Skin epidermis (tissue), 12 donors: ENCODE results near the gene OR2T5.
"Not testable (repeated sequence)": the region's sequence is repeated elsewhere in the genome, so short reads cannot be mapped to it uniquely, and the experiment has no call there.

Source experiments
- H3K27ac ChIP-seq, 21 experiments: fragments of 200-600 bp; sonication (generic) in 11 of 21; one replicate each; pipeline ENCODE4 v1.5.0; 2020; ENCODE audit warnings: mild to moderate bottlenecking in 3 of 21, inconsistent platforms in 2 of 21, moderate library complexity in 2 of 21
- H3K4me3 ChIP-seq, 7 experiments: fragments of 200-600 bp; sonication (generic) in 2 of 7; one replicate each; pipeline ENCODE4 v1.5.0; 2020; ENCODE audit warnings: inconsistent platforms in 2 of 7, mild to moderate bottlenecking in 2 of 7, moderate library complexity in 1 of 7

OR2T5 gene, protein sequence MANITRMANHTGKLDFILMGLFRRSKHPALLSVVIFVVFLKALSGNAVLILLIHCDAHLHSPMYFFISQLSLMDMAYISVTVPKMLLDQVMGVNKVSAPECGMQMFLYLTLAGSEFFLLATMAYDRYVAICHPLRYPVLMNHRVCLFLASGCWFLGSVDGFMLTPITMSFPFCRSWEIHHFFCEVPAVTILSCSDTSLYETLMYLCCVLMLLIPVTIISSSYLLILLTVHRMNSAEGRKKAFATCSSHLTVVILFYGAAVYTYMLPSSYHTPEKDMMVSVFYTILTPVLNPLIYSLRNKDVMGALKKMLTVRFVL

DNA sequence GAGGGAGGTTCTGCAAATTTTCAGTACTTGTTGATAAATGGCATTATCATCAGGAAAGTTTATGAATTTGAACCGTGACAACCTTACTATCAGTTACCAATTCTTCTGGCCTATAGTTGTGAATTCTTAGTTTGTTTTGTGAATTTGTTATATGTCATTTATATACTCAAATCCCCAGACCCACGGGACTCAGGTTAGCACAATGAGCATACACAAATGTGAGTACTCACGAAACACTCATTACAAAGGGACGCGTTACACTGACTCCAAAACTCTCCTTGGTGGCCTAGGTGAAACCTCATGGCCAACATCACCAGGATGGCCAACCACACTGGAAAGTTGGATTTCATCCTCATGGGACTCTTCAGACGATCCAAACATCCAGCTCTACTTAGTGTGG, at the start of gene OR2T5:
Gene OR2T5, plus strand, starts transcription at position 301 of the 400 bp plus-strand sequence. Its CDS starts 0 bp downstream, at position 301.
- H3K27ac ChIP-seq, H3K4me3 ChIP-seq: not testable (repeated sequence)

DNA sequence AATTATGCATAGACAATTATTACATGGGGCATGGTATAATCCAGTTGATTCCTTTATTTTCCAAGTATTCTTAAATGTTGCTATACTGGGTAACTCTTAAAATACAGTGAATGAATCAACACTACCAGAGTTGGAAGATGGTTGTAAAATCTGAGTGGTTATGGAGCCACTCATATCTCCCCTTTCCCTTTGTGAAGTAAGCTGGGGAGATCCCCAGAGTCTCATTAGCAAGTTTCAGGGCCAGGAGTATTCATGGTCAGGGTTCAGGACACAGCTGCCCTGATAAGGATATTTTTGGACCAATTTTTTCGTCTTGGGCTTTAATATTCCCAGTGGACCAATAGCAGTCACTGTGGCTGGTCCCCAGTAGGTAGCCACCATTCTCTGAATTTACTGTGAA, 49.7 kb upstream of the OR2T5 start:
- not testable (repeated sequence) for H3K4me3 ChIP-seq, H3K27ac ChIP-seq

DNA sequence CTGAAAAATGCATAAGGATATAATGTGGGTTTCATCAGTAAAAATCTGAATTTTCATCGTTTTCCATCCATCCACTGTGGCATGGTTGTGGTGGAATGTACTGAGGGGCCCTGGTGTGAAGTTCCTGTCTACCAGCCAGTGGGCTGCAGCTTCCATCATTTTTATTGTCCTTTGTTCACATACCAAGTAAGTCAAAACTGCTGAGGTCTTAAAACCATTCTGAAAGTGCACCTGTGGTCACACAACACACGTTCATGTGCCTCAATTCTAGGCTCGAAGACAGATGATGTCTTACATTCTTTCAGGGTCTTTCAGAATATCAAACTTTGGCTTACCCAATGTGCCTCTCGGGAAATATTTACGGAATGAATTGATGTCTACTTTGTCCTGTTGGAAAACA, 49.1 kb upstream of the OR2T5 start:
- H3K27ac ChIP-seq, H3K4me3 ChIP-seq: not testable (repeated sequence)

DNA sequence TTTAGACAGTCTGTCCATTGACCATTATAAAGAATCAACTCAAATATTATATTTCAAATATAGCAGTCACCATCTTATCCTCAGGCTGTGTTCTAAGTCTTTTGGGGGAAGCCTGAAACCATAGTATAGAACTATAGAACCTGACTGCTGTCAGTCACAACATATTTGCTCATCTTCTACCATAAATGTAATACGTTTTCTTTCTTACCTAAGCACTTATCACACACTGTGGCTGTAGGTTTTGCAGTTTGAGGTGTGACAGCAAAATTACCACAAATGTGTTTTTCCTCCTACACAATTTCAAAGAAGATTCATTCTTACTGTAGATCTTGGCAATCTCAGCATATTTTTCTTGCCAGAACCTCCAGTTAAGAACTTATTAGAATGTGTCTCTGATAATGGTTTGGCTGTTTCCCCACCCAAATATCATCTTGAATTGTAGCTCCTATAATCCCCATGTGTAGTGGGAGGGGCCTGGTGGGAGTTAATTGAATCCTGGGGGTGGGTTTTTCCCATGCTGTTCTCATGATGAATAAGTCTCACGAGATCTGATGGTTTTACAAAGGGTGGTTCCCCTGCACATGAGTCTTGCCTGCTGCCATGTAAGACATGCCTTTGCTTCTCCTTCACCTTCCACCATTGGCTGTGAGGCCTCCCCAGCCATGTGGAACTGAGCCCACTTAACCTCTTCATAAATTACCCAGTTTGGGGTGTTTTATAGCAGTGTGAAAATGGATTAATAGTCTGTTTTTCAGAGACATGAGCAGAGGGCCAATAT, 45.7 kb upstream of the OR2T5 start:
- H3K27ac ChIP-seq, H3K4me3 ChIP-seq: not testable (repeated sequence)

DNA sequence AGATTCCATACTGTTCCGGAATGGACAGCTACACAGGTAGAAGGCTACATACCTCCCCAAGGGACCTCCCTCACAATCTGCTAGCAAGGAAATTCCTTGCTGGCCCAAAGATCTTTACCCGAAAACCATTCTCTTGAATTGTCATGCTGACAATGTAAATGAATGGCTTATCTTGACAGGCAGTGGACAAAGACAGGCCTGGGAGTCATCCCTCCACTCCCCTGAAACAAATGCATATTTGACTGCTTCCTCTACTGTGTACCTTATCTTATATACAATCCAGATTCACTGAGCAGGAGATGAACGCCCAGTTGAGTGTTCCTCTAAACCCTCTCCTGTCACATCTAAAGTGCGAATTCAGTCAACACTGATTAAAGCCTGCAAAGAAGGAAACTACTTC, 43.8 kb upstream of the OR2T5 start:
- H3K4me3 ChIP-seq, H3K27ac ChIP-seq: not testable (repeated sequence)

DNA sequence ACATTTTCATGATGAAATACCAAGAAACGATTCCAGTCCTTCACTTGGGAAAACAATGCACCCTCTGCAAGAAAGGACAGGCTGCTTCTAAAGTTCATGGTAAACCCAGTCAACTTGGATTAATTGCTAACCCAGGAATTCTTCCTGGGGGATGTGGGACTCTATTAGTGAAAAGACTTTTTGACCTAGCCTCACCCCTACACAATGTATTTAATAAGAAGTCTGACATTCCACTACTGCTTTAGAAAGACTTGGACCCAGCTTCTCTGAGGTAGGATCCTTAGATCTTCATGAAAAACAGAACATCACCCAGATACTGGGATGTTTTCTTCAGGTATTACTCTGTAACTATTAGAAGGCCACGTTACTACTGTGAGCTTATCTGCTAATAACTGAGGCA, 43.0 kb upstream of the OR2T5 start, which contains the start of gene OR2T2:
Gene OR2T2, plus strand, starts transcription at position 239 of the 400 bp plus-strand sequence. CDS start 7,161 bp downstream, outside the sequence.
- not testable (repeated sequence) for H3K4me3 ChIP-seq, H3K27ac ChIP-seq

DNA sequence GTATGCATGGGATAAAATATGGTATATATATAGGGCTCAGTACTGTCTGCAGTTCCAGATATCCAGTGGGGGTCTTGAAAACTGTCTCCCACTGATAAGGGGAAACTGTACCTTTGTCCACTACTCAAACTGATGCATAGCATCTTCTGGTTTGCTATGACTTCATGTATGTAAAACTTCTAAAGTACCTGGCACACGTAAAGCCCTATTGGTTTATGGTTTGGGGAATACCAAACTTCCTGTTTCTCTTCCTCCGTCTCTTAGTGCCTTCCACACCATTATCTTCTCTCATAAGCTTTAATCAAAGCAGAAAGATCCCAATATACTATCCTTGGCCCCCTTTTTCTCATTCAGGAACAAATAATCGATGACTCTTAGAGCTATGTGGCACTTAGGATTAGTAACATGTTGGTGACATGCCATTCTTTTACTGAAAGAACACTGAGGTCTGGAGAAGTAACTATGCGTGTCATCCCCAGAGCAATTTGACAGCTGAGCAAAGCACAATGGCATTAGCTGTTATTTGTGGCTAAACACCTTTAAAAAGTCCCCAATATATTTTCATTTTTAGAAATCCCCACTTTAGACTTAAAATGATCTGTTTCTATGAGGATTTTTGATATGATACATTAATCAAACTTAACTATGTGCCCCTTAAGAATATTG, 39.8 kb upstream of the OR2T5 start:
- H3K27ac ChIP-seq, H3K4me3 ChIP-seq: not testable (repeated sequence)

DNA sequence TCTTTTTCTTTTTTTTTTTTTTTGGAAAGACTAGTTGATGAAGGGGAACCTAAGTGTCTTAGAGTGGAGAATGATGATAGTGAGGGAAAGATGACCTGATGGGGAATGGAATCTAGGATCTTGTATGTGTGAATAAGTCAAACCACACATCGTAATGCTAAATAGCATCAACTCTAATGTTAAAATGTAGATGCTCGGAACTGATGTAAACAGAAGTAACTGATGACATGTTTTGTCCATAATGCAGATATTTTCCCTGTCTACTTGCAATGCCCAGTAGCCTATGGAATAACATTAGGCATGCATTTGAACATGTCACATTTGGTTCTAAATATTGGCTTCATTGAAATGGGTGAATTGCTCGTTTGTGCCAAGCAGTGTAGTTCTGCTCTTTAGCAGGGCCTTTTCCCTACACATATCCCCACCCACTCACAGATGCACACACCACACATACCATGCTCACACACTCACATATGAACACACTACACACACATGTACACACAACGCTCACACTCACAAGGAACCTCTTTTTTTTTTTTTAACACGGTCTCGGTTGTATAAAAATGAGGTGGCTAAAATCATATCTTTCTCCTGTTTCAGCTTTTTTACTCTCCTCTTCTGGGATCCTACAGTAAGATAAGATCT, 38.4 kb upstream of the OR2T5 start:
- H3K27ac ChIP-seq, H3K4me3 ChIP-seq: not testable (repeated sequence)

DNA sequence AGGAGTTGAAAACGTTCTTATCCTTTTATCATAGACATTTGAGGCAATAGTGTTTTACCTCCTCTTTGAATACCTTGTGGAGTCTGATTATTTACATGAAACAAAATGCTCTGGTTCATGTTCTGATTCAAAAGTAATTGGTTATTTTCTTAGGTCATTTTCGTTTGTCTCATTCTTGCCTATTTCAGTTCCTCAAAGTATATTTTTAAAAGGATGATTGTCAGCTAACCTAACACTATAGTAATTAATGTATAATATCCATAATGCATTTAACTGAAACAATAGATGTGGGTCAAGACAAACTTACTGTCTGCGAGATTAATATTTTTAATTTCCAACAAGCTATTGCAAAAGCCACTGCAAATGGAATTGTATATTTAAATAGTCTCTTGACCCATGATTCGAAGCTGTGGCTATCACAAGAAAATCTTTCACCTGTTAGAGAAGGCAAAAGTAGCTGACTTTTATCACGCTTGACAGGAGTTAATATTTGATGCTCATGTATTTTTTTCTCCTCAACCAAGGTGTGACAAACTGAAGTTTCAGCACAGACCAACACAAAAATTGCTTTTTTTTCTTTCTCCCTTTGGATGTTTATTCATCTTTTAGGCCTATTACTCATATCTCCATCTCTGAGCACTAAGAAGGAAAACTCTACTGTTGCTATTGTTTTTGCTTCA, 37.8 kb upstream of the OR2T5 start:
- H3K4me3 ChIP-seq, H3K27ac ChIP-seq: not testable (repeated sequence)

DNA sequence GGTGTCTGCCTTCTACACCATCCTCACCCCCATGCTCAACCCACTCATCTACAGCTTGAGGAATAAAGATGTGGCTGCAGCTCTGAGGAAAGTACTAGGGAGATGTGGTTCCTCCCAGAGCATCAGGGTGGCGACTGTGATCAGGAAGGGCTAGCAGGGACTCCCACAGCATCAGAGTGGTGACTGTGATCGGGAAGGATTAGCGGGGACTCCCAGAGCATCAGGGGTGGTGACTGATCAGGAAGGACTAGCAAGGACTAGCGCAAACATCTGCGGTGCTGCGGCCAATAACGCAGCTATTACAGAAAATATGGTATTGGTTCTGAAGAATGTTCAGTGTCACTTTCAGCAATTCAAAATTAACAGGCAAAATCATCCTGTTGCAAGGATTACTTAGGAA, 34.8 kb upstream of the OR2T5 start:
- not testable (repeated sequence) for H3K4me3 ChIP-seq, H3K27ac ChIP-seq

DNA sequence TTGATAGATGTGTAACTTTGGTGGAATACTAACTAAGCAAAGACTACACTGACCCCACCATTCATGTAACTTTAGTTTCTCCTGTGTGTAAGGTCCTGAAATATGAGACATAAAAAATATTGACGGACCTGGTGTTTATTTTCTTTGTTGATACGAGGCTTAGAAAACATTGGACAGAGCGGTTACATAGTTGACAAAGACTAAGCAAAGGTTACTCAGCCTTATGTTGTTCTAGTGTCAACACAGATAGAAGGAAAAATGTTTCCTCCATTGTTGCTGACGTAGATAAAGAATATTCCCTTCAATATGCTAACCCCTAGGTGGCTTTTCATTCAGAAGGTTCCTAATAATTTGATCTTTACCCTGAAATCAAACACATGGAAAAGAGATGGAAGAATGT, 33.3 kb upstream of the OR2T5 start:
- H3K4me3 ChIP-seq, H3K27ac ChIP-seq: not testable (repeated sequence)

DNA sequence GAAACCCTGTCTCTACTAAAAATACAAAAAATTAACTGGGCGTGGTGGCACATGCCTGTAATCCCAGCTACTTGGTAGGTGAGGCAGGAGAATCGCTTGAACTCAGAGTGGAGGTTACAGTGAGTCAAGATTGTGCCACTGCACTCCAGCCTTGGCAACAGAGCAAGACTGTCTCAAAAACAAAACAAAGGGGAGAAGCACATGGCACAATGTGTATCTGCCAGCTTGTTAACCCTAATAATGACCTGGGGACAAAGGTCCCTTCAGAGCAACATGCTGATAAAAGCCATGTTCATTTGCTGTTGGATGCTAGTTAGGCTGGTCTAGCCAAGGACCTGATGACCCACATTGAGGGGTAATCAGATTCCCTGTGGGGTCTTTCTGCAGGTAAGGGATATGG, 31.8 kb upstream of the OR2T5 start:
- not testable (repeated sequence) for H3K4me3 ChIP-seq, H3K27ac ChIP-seq

DNA sequence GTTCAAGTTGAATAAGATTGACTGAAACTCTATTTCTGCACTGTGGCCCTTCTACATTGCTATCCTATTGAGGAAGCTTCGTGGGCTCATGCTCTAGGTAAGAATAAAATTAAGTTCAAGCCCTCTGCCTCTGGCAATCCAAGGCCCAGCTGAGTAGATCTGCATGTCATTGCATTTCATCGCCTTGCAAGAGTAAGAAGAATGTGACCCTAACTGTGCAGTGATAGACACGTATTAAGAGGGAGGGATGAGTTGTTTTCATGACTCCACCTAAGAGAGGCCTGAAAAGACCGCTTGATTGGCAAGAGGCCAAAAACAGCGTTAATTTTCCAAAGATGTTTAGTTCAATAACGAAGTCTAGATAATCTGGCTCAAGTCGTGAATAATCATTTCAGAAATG, 29.3 kb upstream of the OR2T5 start:
- H3K4me3 ChIP-seq, H3K27ac ChIP-seq: not testable (repeated sequence)

DNA sequence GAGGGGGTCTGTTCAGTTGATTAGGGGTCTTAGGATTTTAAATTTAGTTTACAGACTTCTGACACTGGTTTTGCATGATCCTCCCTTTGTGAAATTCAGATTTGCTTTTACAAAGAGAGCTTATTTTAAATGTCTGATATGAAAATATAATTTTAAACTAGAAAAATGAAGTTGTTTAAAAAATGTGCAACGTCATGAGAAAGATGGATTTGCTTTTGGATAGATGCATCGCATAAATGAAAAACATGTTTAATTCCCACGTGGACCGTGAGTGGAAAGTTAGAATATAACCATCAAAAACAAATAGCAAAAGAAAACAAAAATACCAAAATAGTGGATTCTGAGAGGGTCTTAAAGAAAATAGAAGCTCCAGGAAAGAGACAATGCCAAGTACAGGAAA, 17.2 kb upstream of the OR2T5 start:
- H3K27ac ChIP-seq = no peak overlapping the region
- H3K4me3 ChIP-seq = no peak overlapping the region

DNA sequence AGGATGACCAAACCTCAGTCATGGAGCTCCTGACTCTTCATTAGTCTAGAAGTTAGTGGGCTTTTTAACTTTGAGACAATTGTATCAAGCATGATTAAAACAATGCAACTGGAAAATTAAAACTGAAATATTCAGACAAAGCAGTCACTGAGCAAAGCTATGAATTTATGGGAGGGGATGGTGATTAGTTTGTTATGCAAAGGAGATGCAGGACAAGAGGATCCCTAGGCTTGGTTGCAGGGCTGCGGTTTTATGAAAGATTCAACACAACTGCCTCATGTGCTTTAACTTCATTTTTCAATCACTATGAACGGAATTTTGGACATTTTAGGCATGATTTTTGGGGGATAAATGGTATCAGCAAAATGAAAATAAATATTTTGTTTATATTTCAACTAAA, 16.3 kb upstream of the OR2T5 start:
- not testable (repeated sequence) for H3K4me3 ChIP-seq, H3K27ac ChIP-seq

DNA sequence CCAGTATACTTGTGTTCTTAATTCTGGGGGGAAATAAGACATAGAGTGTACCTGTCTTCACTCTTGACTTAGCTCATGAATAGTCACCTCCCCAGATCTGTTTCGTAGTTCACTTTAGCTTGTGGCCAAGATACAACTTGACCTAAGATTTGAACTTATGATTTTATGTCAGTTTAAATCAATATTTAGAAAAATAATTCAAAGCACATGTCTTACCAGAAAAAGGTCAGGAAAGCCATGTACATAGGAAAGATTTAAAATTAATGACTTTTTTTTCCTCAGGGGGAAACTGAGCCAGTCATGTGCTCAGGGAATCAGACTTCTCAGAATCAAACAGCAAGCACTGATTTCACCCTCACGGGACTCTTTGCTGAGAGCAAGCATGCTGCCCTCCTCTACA, 15.3 kb upstream of the OR2T5 start, which contains the start of gene OR2T3:
Gene OR2T3, plus strand, starts transcription at position 301 of the 400 bp plus-strand sequence. Its CDS starts 0 bp downstream, at position 301.
- H3K27ac ChIP-seq, H3K4me3 ChIP-seq: not testable (repeated sequence)

DNA sequence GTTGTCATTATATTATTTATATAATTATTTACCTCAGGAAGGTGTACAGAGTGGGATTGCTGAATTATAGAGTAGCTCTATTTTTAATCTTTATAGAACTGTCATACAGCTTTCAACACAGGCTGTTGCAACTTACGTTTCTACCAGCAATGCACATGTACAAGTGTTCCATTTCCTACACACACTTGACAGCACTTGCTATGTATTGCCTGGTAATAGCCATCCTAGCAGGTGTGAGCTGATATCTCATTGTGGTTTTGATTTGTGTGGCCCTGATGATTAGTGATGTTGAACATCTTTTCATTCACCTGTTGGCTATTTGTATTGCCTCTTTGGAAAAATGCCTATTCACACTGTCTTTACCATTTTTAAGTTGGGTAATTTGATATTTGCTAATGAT, 12.7 kb upstream of the OR2T5 start:
- not testable (repeated sequence) for H3K27ac ChIP-seq, H3K4me3 ChIP-seq

DNA sequence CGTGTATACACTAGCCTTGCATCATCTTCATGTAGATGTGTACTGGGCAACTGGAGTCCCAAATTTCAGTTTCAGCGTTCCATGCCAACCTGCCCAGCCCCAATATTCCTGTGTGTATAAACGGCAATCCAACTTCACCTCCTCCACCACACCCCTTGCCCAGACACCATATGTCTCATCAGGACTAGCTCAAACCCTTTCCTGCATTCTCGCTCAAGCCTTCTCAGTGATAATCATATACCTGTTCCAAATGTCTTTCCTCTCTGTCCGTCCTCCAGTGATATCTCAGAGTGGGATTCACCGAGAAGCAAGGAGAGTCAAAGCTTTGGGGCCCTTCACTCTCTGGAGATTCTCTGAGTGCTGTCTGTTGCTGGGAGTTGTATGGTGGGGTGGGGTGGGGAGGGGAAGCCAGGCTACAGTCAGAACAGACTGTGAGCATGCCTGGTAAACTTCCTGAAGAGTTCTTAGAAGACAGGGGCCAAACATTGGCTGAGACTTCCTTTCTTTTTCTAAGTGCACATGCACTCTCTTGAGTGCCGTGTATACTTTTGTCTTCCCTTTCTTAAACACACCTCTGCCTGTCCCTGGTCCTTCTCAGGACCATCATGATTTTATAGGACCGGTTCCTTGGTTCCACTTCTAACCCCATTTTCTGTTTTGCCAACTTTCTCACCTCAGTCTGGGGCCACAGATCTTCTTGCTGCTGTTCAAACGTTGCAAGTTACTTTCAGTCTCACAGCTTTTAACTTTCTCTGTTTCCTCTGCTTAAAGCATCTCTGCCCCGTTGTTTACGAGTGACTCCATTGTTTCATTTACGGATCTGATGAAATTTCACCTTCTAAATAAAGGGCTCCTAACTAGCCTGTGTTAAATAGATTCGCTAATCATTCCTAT, 6.5 kb upstream of the OR2T5 start:
- H3K4me3 ChIP-seq, H3K27ac ChIP-seq: not testable (repeated sequence)

DNA sequence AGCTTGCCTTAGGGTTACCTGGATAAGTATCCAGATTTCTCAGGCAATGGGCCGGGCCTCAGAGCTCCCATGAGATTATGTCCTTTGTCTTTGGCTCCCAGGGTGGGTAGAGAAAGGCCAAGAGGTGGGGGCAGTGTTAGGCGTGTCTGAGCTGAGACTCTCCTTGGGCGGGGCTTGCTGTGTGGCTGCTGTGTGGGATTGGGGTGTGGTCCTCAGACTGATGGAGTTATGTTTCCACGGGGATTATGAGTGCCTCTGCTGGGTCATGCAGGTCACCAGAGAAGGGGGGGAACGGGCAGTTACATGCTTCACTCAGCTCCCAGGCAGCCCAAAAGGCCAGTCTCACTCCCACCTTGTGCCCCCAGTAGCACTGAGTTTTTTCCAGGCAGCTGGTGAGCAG, 8.3 kb downstream of the OR2T5 start:
- H3K4me3 ChIP-seq, H3K27ac ChIP-seq: not testable (repeated sequence)
